Measurements from ENCODE around the gene SRSF10.

DNA sequence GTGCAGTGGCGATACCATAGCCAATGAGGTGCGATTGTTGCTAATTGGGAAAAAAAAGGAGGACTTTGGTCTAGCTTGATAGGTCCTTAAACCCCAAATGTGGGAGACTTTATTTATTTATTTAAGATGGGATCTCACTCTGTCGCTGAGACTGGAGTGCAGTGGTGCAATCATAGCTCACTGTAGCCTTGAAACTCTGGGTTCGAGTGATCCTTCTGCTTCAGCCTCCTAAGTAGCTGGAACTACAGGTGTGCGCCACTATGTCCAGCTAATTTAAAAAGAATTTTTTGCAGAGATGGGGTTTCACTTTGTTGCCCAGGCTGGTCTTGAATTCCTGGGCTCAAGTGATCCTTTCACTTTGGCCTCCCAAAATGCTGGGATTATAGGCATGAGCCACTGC lies 24.0 kb upstream of the SRSF10 start:
- TF ChIP-seq POLR2A (IDR thresholded peaks at IDR 0.05; ENCODE audit: extremely low read depth, insufficient read length) (no peak), CTCF (IDR thresholded peaks at IDR 0.05; ENCODE audit: low read depth, low read length) (no peak)

All from NB4 (cell line).